GM12878 (cell line): ENCODE data around the gene OR2T27. TPM values are rescaled to one million over a fixed set of nuclear protein-coding genes. Genes with fewer than 3 reads are reported as not detected.

Source experiments
- ATAC-seq: fragments of 200-7000 bp; cut with Tn5 transposase; 3 replicates; pipeline ENCODE4 v1.9.1; 2020; ENCODE audit warnings: mild to moderate bottlenecking, moderate library complexity
- BruUV-seq: library from RNA; stranded (reverse); fragments of 400-500 nt; replicated peaks from 2 replicates; lab custom pipeline; 2021; lab: Mats Ljungman, UMichigan
- CTCF ChIA-PET: fragments of 300-600 bp; sonication (Branson Sonifier 250); formaldehyde crosslinking; extraction: SDS; loops from one replicate; lab custom pipeline; 2021; ENCODE audit warnings: inconsistent platforms; lab: Yijun Ruan, JAX
- POLR2A ChIA-PET: fragments of 350-600 bp; formaldehyde crosslinking; extraction: SDS; loops from one replicate; lab custom pipeline; 2021; ENCODE audit warnings: inconsistent platforms; lab: Charles Lee
- RAD21 ChIA-PET: fragments of 300-600 bp; sonication (Branson Sonifier 250); formaldehyde crosslinking; loops from one replicate; lab custom pipeline; 2023; ENCODE audit warnings: antibody characterized with exemption; ENCODE audit not compliant: unreplicated experiment; lab: Charles Lee
- SMC1A ChIA-PET: fragments of 300-600 bp; sonication (Branson Sonifier 250); formaldehyde crosslinking; loops from one replicate; lab custom pipeline; 2023; ENCODE audit not compliant: unreplicated experiment, uncharacterized antibody; lab: Charles Lee
- DNase-seq: peaks from one replicate; pipeline ENCODE4 v3.0.0-alpha.2; 2011; ENCODE audit warnings: low read depth, low spot score
- FAIRE-seq: peaks from 3 replicates; lab custom pipeline; 2011; peaks lifted over from hg19 to GRCh38; lab: Jason Lieb, UNC
- H2AFZ ChIP-seq: 2 replicates; pipeline ENCODE4 v1.6.0; 2011; ENCODE audit warnings: low read depth, low read length, control low read depth; ENCODE audit not compliant: control insufficient read depth
- H3K27ac ChIP-seq: 2 replicates; pipeline ENCODE4 v1.5.1; 2011; ENCODE audit warnings: control low read depth; ENCODE audit not compliant: control insufficient read depth, insufficient read depth
- H3K27me3 ChIP-seq, 2 experiments: replicated peaks in 1 of 2; 2 replicates each; pipeline versions ENCODE4 v1.6.0 to v1.6.1; 2011; ENCODE audit warnings: low read length in 1 of 2; ENCODE audit not compliant: control insufficient read depth in 2 of 2, insufficient read depth in 2 of 2
- H3K36me3 ChIP-seq, 2 experiments: 2 replicates each; pipeline ENCODE4 v1.5.1; 2011; ENCODE audit warnings: low read length in 1 of 2; ENCODE audit not compliant: control insufficient read depth in 2 of 2, insufficient read depth in 2 of 2
- H3K4me1 ChIP-seq: 2 replicates; pipeline ENCODE4 v1.6.1; 2011; ENCODE audit warnings: mild to moderate bottlenecking, low read length, moderate library complexity, mixed read lengths; ENCODE audit not compliant: control insufficient read depth, insufficient read depth
- H3K4me2 ChIP-seq: 2 replicates; pipeline ENCODE4 v1.6.0; 2011; ENCODE audit warnings: control low read depth; ENCODE audit not compliant: control insufficient read depth, insufficient read depth
- H3K4me3 ChIP-seq: fragments of 200-600 bp; sonication (generic); 2 replicates; pipeline ENCODE4 v1.5.1; 2016
- H3K79me2 ChIP-seq: 2 replicates; pipeline ENCODE4 v1.6.0; 2011; ENCODE audit warnings: low read length; ENCODE audit not compliant: control insufficient read depth, insufficient read depth
- H3K9ac ChIP-seq: 2 replicates; pipeline ENCODE4 v1.8.0; 2011; ENCODE audit warnings: low read length, control low read depth, mixed read lengths; ENCODE audit not compliant: control insufficient read depth, insufficient read depth
- H3K9me3 ChIP-seq: replicated peaks from 3 replicates; pipeline ENCODE4 v1.5.1; 2011; ENCODE audit warnings: mild to moderate bottlenecking, low read length; ENCODE audit not compliant: control insufficient read depth, insufficient read depth
- H4K20me1 ChIP-seq: 2 replicates; pipeline ENCODE4 v1.6.0; 2011; ENCODE audit not compliant: control insufficient read depth, insufficient read depth
- BCL11A ChIP-seq: IDR thresholded peaks from 2 replicates; pipeline ENCODE4 v1.6.1; 2011; ENCODE audit warnings: low read depth, low read length
- BHLHE40 ChIP-seq, 2 experiments: fragments of 450-650 bp in 1 of 2; IDR thresholded peaks; 2 replicates each; pipeline ENCODE4 v1.6.1; 2011 to 2017; ENCODE audit warnings: low read depth in 2 of 2, borderline replicate concordance in 1 of 2, improper control_type of control experiment in 1 of 2, low read length in 1 of 2, mild to moderate bottlenecking in 1 of 2
- CHD4 ChIP-seq: fragments of 200-600 bp; sonication (generic); IDR thresholded peaks from 2 replicates; pipeline ENCODE4 v1.6.1; 2016; ENCODE audit warnings: mild to moderate bottlenecking
- E2F8 ChIP-seq: fragments of 450-650 bp; IDR thresholded peaks from 2 replicates; pipeline ENCODE4 v1.6.1; 2018; ENCODE audit warnings: mild to moderate bottlenecking, low read depth, moderate library complexity; ENCODE audit not compliant: partially characterized antibody
- FOXM1 ChIP-seq: IDR thresholded peaks from 2 replicates; pipeline ENCODE4 v1.6.1; 2012; ENCODE audit warnings: low read depth, mild to moderate bottlenecking, inconsistent platforms, low read length, moderate library complexity
- KLF5 ChIP-seq: fragments of 450-650 bp; IDR thresholded peaks from 2 replicates; pipeline ENCODE4 v1.6.1; 2014; ENCODE audit warnings: mild to moderate bottlenecking; ENCODE audit not compliant: partially characterized antibody
- LARP7 ChIP-seq: fragments of 450-650 bp; IDR thresholded peaks from 2 replicates; pipeline ENCODE4 v1.6.1; 2017; ENCODE audit warnings: mild to moderate bottlenecking
- MEF2A ChIP-seq: IDR thresholded peaks from 2 replicates; pipeline ENCODE4 v1.6.1; 2011; ENCODE audit warnings: low read depth, mild to moderate bottlenecking, low read length, moderate library complexity; ENCODE audit not compliant: insufficient read depth
- MEF2B ChIP-seq: fragments of 450-650 bp; IDR thresholded peaks from 2 replicates; pipeline ENCODE4 v1.6.1; 2018; ENCODE audit warnings: mild to moderate bottlenecking, moderate library complexity; ENCODE audit not compliant: partially characterized antibody, poor library complexity, severe bottlenecking
- NFYA ChIP-seq: IDR thresholded peaks from 2 replicates; pipeline ENCODE4 v1.6.1; 2011; ENCODE audit warnings: low read depth, mild to moderate bottlenecking, low read length, improper control_type of control experiment, borderline replicate concordance
- POLR2A ChIP-seq: IDR thresholded peaks from 2 replicates; pipeline ENCODE4 v1.6.1; 2011; ENCODE audit warnings: low read depth, mild to moderate bottlenecking, low read length
- RUNX3 ChIP-seq: IDR thresholded peaks from 2 replicates; pipeline ENCODE4 v1.6.1; 2012; ENCODE audit warnings: low read length, inconsistent platforms
- ZNF24 ChIP-seq: fragments of 450-650 bp; IDR thresholded peaks from 2 replicates; pipeline ENCODE4 v1.6.1; 2017; ENCODE audit warnings: antibody characterized with exemption, mild to moderate bottlenecking
- WGBS: methylation state at CpG from one replicate; pipeline ENCODE4 v1.1.6; 2016; ENCODE audit warnings: low lambda C conversion rate; ENCODE audit not compliant: insufficient replicate concordance, insufficient coverage; ENCODE audit errors: missing lambda C conversion rate; 5-methylcytosine and 5-hydroxymethylcytosine counted together
- in situ Hi-C: fragments of 300-500 bp; cut with MboI; formaldehyde crosslinking; loops from 9 replicates; pipeline ENCODE4 v1.14.3; 2018; ENCODE audit warnings: mixed read lengths
- intact Hi-C: fragments of 100-400 bp; cut with micrococcal nuclease; formaldehyde crosslinking; loops from one replicate; pipeline ENCODE4 v1.14.2; 2022; ENCODE audit not compliant: unreplicated experiment
- polyA plus RNA-seq, 11 experiments: library from polyadenylated mRNA; depleted of rRNA in 4 of 11; unstranded in 6 of 11; stranded (reverse) in 5 of 11; fragments of >200 nt; fragmentation: Nextera tagmentation in 4 of 11; fragmentation: Illumina TruSeq in 1 of 11; extraction: Ambion mirVana in 4 of 11; extraction: Trizol in 1 of 11; gene quantifications; 1 replicate in 1 of 11; 2 replicates in 10 of 11; pipeline versions ENCODE4 v1.2.1 to v1.2.3, GENCODE V29; 2011 to 2016; ENCODE audit warnings: inconsistent platforms in 2 of 11, missing spikeins in 2 of 11, low read depth in 1 of 11
- total RNA-seq, 4 experiments: library from RNA; depleted of rRNA in 3 of 4; stranded (reverse); fragments of >200 nt in 3 of 4; fragmentation: Illumina TruSeq in 1 of 4; extraction: Trizol in 1 of 4; gene quantifications; 2 replicates each; pipeline versions ENCODE4 v1.2.1 to v1.2.3, GENCODE V29; 2013 to 2021
- TF ChIP-seq, protein P1 (sequence below): fragments of 450-650 bp; formaldehyde crosslinking; IDR thresholded peaks from 2 replicates; pipeline ENCODE4 v1.4.0; 2020; ENCODE audit warnings: mild to moderate bottlenecking, moderate library complexity
- TF ChIP-seq, protein P2 (sequence below): fragments of 450-650 bp; formaldehyde crosslinking; IDR thresholded peaks from 2 replicates; pipeline ENCODE4 v1.4.0; 2022; ENCODE audit warnings: mild to moderate bottlenecking, moderate library complexity

OR2T27 gene
- total and polyA plus RNA-seq, 10 of the 15 experiments (the other 5 are each of a cell fraction or from before 2014, with no cell fraction given), result 0.13 to 0.33 (median 0.22) TPM; not detected in 3

- Histone ChIP-seq H2AFZ (no peak overlapping the region), H3K27me3 (no peaks in the 10 kb centered on the region), H3K9me3 (no peaks in the 10 kb centered on the region), H3K36me3 (no peaks in the 10 kb centered on the region), H3K9ac (no peak overlapping the region), H3K27ac (no peak overlapping the region), H3K4me1 (no peaks in the 10 kb centered on the region), H4K20me1 (no peaks in the 10 kb centered on the region), H3K4me2 (no peak overlapping the region), H3K79me2 (no peaks in the 10 kb centered on the region), H3K4me3 (no peak overlapping the region)
- TF ChIP-seq CHD4, result no peak
- no peak for TF ChIP-seq ZNF24
- no peak for TF ChIP-seq BHLHE40 (IDR thresholded peaks at IDR 0.05; ENCODE audit: borderline replicate concordance in 1 of 2, low read depth in 2 of 2, low read length in 1 of 2)
- no peak for TF ChIP-seq RUNX3
- TF ChIP-seq POLR2A, result no peak
- no peak for TF ChIP-seq FOXM1
- TF ChIP-seq, protein P1, sequence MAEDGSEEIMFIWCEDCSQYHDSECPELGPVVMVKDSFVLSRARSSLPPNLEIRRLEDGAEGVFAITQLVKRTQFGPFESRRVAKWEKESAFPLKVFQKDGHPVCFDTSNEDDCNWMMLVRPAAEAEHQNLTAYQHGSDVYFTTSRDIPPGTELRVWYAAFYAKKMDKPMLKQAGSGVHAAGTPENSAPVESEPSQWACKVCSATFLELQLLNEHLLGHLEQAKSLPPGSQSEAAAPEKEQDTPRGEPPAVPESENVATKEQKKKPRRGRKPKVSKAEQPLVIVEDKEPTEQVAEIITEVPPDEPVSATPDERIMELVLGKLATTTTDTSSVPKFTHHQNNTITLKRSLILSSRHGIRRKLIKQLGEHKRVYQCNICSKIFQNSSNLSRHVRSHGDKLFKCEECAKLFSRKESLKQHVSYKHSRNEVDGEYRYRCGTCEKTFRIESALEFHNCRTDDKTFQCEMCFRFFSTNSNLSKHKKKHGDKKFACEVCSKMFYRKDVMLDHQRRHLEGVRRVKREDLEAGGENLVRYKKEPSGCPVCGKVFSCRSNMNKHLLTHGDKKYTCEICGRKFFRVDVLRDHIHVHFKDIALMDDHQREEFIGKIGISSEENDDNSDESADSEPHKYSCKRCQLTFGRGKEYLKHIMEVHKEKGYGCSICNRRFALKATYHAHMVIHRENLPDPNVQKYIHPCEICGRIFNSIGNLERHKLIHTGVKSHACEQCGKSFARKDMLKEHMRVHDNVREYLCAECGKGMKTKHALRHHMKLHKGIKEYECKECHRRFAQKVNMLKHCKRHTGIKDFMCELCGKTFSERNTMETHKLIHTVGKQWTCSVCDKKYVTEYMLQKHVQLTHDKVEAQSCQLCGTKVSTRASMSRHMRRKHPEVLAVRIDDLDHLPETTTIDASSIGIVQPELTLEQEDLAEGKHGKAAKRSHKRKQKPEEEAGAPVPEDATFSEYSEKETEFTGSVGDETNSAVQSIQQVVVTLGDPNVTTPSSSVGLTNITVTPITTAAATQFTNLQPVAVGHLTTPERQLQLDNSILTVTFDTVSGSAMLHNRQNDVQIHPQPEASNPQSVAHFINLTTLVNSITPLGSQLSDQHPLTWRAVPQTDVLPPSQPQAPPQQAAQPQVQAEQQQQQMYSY (CRISPR knock-in tag), result no peak
- TF ChIP-seq E2F8, result no peak
- TF ChIP-seq MEF2A, result no peak
- TF ChIP-seq BCL11A, result no peak
- no peak for TF ChIP-seq LARP7
- TF ChIP-seq, protein P2, sequence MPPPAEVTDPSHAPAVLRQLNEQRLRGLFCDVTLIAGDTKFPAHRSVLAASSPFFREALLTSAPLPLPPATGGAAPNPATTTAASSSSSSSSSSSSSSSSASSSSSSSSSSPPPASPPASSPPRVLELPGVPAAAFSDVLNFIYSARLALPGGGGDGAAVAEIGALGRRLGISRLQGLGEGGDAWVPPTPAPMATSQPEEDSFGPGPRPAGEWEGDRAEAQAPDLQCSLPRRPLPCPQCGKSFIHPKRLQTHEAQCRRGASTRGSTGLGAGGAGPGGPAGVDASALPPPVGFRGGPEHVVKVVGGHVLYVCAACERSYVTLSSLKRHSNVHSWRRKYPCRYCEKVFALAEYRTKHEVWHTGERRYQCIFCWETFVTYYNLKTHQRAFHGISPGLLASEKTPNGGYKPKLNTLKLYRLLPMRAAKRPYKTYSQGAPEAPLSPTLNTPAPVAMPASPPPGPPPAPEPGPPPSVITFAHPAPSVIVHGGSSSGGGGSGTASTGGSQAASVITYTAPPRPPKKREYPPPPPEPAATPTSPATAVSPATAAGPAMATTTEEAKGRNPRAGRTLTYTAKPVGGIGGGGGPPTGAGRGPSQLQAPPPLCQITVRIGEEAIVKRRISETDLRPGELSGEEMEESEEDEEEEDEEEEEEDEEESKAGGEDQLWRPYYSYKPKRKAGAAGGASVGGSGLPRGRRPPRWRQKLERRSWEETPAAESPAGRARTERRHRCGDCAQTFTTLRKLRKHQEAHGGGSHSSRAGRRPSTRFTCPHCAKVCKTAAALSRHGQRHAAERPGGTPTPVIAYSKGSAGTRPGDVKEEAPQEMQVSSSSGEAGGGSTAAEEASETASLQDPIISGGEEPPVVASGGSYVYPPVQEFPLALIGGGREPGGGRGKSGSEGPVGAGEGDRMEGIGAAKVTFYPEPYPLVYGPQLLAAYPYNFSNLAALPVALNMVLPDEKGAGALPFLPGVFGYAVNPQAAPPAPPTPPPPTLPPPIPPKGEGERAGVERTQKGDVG (CRISPR knock-in tag), result no peak
- no peak for TF ChIP-seq MEF2B
- TF ChIP-seq NFYA, result no peak
- TF ChIP-seq KLF5, result no peak
- no peak for FAIRE-seq
- no TSS peak for BruUV-seq
- POLR2A ChIA-PET, result no interaction called here
- in situ Hi-C loops, result no loop called here
- no CpG with 5 or more reads among the region's 1 CpG for WGBS
- RAD21 ChIA-PET, result no interaction called here
- SMC1A ChIA-PET, result no interaction called here
- DNase-seq, result no peak
- ATAC-seq, result no peak
- CTCF ChIA-PET, result no interaction called here
- intact Hi-C loops, result no loop called here
Observed at GRCh38 chr1:248613742-248614141, 41.6 kb downstream of the OR2T27 start.
